ENCODE measurements around the gene ANKRD44.

- TF ChIP-seq CTCF (IDR thresholded peaks at IDR 0.05) = no peak
- no peak for TF ChIP-seq ZFX (IDR thresholded peaks at IDR 0.05; ENCODE audit: borderline replicate concordance)
Observed at GRCh38 chr2:197241596-197241995, 69.0 kb downstream of the ANKRD44 start.

Measured in 22Rv1 (cell line).